Measurements from ENCODE around the gene PRAME.

DNA sequence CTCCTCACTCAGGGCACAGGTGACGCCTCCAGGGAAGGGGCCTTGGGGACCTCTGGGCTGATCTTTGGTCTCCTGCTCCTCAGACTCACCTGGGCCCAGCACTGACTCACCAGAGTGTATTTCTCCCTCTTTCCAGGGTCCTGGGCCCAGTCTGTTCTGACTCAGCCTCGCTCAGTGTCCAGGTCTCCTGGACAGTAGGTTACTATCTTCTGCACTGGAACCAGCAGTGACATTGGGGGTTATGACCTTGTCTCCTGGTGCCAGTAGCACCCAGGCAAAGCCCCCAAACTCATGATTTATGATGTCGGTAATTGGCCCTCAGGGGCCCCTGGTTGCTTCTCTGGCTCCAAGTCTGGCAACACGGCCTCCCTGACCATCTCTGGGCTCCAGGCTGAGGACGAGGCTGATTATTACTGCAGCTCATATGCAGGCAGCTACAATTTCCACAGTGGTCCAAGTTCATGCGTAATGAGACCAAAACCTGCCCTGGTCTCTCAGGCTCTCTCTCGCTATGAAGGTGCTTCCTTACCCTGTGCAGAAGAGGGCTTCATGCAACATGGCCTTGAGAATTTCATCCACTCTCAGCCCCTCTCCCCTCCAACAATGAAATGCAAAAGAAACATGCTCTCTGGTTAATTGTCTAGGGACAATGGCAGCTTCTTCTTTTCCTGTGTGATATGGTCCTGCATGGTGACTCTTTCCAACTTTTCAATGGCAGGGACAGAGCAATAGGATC lies 21.0 kb upstream of the PRAME start:
- TF ChIP-seq, protein P1, sequence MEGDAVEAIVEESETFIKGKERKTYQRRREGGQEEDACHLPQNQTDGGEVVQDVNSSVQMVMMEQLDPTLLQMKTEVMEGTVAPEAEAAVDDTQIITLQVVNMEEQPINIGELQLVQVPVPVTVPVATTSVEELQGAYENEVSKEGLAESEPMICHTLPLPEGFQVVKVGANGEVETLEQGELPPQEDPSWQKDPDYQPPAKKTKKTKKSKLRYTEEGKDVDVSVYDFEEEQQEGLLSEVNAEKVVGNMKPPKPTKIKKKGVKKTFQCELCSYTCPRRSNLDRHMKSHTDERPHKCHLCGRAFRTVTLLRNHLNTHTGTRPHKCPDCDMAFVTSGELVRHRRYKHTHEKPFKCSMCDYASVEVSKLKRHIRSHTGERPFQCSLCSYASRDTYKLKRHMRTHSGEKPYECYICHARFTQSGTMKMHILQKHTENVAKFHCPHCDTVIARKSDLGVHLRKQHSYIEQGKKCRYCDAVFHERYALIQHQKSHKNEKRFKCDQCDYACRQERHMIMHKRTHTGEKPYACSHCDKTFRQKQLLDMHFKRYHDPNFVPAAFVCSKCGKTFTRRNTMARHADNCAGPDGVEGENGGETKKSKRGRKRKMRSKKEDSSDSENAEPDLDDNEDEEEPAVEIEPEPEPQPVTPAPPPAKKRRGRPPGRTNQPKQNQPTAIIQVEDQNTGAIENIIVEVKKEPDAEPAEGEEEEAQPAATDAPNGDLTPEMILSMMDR (IDR thresholded peaks at IDR 0.05): no peak
- TF ChIP-seq POLR2AphosphoS5 (IDR thresholded peaks at IDR 0.05) (no peak), POLR2A (IDR thresholded peaks at IDR 0.05) (no peak)

Data from breast epithelium (tissue), 3 donors.